Measurements from ENCODE around the gene DYSF.

The DYSF gene

GRCh38 chr2:71704688-71705087, 251.3 kb downstream of the DYSF start:
- TF ChIP-seq REST (IDR thresholded peaks at IDR 0.05; ENCODE audit: low read depth) (no peak), CEBPB (IDR thresholded peaks at IDR 0.05) (no peak), TAF1 (IDR thresholded peaks at IDR 0.05; ENCODE audit: low read depth) (no peak), CREB1 (IDR thresholded peaks at IDR 0.05; ENCODE audit: low read depth) (no peak), RAD21 (IDR thresholded peaks at IDR 0.05; ENCODE audit: low read depth) (no peak)
- TF ChIP-seq, protein P1, sequence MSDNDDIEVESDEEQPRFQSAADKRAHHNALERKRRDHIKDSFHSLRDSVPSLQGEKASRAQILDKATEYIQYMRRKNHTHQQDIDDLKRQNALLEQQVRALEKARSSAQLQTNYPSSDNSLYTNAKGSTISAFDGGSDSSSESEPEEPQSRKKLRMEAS (IDR thresholded peaks at IDR 0.05) = no peak
- TF ChIP-seq, protein P2, sequence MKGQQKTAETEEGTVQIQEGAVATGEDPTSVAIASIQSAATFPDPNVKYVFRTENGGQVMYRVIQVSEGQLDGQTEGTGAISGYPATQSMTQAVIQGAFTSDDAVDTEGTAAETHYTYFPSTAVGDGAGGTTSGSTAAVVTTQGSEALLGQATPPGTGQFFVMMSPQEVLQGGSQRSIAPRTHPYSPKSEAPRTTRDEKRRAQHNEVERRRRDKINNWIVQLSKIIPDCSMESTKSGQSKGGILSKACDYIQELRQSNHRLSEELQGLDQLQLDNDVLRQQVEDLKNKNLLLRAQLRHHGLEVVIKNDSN (IDR thresholded peaks at IDR 0.05) = no peak

- TF ChIP-seq, protein P1 (IDR thresholded peaks at IDR 0.05) = no peak
- TF ChIP-seq RAD21 (IDR thresholded peaks at IDR 0.05; ENCODE audit: low read depth) (no peak), EGR1 (IDR thresholded peaks at IDR 0.05) (no peak), YY1 (IDR thresholded peaks at IDR 0.05; ENCODE audit: low read depth) (no peak), REST (IDR thresholded peaks at IDR 0.05; ENCODE audit: low read depth) (no peak), EP300 (IDR thresholded peaks at IDR 0.05; ENCODE audit: borderline replicate concordance) (no peak), NFIC (IDR thresholded peaks at IDR 0.05) (no peak), TCF12 (IDR thresholded peaks at IDR 0.05; ENCODE audit: low read depth) (no peak), ZBTB7A (IDR thresholded peaks at IDR 0.05; ENCODE audit: low read depth) (no peak), FOXM1 (IDR thresholded peaks at IDR 0.05; ENCODE audit: borderline replicate concordance, low read depth) (no peak), CREB1 (IDR thresholded peaks at IDR 0.05; ENCODE audit: low read depth) (no peak), TEAD4 (IDR thresholded peaks at IDR 0.05) (no peak), CEBPB (IDR thresholded peaks at IDR 0.05) (no peak), TAF1 (IDR thresholded peaks at IDR 0.05; ENCODE audit: low read depth) (no peak)
- TF ChIP-seq, protein P2 (IDR thresholded peaks at IDR 0.05) = no peak
Measured at GRCh38 chr2:71705171-71705960, 252.0 kb downstream of the DYSF start.

- TF ChIP-seq CREB1 (IDR thresholded peaks at IDR 0.05; ENCODE audit: low read depth) = no peak
- TF ChIP-seq ZBTB7A (IDR thresholded peaks at IDR 0.05; ENCODE audit: low read depth) = no peak
- TF ChIP-seq YY1 (IDR thresholded peaks at IDR 0.05; ENCODE audit: low read depth) = no peak
- no peak for TF ChIP-seq CEBPB (IDR thresholded peaks at IDR 0.05)
- TF ChIP-seq TAF1 (IDR thresholded peaks at IDR 0.05; ENCODE audit: low read depth) = no peak
- no peak for TF ChIP-seq RAD21 (IDR thresholded peaks at IDR 0.05; ENCODE audit: low read depth)
- no peak for TF ChIP-seq NFIC (IDR thresholded peaks at IDR 0.05)
- no peak for TF ChIP-seq EGR1 (IDR thresholded peaks at IDR 0.05)
- TF ChIP-seq, protein P1 (IDR thresholded peaks at IDR 0.05) = no peak
- TF ChIP-seq, protein P2 (IDR thresholded peaks at IDR 0.05) = no peak
- no peak for TF ChIP-seq REST (IDR thresholded peaks at IDR 0.05; ENCODE audit: low read depth)
- no peak for TF ChIP-seq TCF12 (IDR thresholded peaks at IDR 0.05; ENCODE audit: low read depth)
- TF ChIP-seq EP300 (IDR thresholded peaks at IDR 0.05; ENCODE audit: borderline replicate concordance) = no peak
- no peak for TF ChIP-seq TEAD4 (IDR thresholded peaks at IDR 0.05)
Measured at GRCh38 chr2:71706121-71706520, 252.8 kb downstream of the DYSF start.
